ENCODE data around the gene PRSS2.
"Not testable (repeated sequence)": the region's sequence is repeated elsewhere in the genome, so short reads cannot be mapped to it uniquely, and the experiment has no call there.

PRSS2 gene

DNA sequence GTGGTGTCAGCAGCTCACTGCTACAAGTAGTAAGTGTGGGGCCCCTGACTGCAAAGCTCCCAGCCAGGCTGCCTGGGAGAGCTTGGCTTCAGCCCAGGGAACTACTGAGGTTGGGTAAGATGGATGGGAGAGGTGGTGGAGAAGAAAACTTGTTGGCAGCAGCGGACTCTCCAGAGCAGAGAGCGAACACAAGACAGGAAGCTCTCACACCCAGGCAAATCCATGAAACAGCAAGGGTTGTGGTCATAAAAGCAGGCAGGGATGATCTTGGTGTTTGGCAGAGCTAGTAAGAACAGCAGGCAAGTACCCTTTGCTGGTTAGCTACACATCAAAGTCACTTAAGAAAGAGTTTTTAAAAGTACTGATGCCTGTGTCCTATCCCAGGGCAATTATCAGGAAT lies 9.2 kb upstream of the PRSS2 start:
- not testable (repeated sequence) for H3K4me1 ChIP-seq (ENCODE audit: insufficient read depth, low read length)

DNA sequence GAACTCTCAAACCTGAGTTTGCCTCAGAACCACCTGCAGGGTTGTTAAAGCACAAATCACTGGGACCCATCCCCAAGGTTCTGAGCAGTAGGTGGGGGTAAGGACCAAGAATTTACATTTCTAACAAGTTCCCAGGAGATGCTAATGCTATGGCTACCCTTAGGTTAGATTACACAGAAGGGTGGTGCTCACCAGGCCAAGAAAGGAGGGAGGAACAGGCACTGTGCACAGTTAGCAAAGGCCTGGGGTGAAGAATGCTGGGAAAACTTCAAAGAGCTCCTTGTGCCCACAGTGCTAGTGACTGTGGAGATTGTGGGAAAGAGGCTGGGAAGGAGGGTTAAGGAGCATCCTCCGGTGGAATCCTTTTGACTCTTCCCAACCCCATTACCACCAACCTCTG lies 8.7 kb upstream of the PRSS2 start:
- Histone ChIP-seq H3K4me1 (ENCODE audit: insufficient read depth, low read length) (no peaks in the 10 kb centered on the region), H3K9ac (ENCODE audit: low read depth, low read length) (no peak overlapping the region), H3K27ac (ENCODE audit: low read length) (no peak overlapping the region), H3K4me3 (ENCODE audit: low read length) (no peak overlapping the region), H3K9me3 (ENCODE audit: insufficient read depth, low read depth, low read length) (no peaks in the 10 kb centered on the region), H3K27me3 (ENCODE audit: insufficient read depth, low read length) (no peaks in the 10 kb centered on the region; the same call in 1 of the 2 replicates), H3K36me3 (ENCODE audit: insufficient read depth, low read depth, low read length) (no peaks in the 10 kb centered on the region)

More for the DNA sequence above, 9.2 kb upstream of the PRSS2 start:
- H3K27me3 ChIP-seq (ENCODE audit: insufficient read depth, low read length); H3K4me3 ChIP-seq (ENCODE audit: low read length); H3K9me3 ChIP-seq (ENCODE audit: insufficient read depth, low read depth, low read length); H3K36me3 ChIP-seq (ENCODE audit: insufficient read depth, low read depth, low read length); H3K9ac ChIP-seq (ENCODE audit: low read depth, low read length); H3K27ac ChIP-seq (ENCODE audit: low read length): not testable (repeated sequence)

DNA sequence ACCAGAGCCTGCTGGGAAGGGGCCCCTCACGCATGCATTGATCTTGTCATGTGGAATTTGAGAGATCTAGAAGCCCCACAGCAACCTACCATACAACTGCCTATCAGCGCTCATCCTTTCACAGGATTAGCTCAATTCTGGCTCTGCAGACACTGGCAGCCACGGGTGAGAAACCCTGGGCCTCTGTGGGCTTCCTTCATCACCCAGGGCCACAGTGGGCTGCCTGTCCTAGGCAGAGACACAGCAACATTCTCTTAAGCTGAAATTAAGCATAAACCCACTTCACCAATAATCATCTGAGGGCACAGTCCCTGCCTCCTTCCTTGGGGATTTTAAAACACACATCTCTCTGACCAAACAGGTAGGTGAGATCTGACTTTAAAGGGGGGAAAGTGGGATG lies 3.3 kb upstream of the PRSS2 start:
- Histone ChIP-seq H3K9ac (ENCODE audit: low read depth, low read length) (no peak overlapping the region), H3K9me3 (ENCODE audit: insufficient read depth, low read depth, low read length) (no peaks in the 10 kb centered on the region), H3K4me3 (ENCODE audit: low read length) (no peak overlapping the region), H3K4me1 (ENCODE audit: insufficient read depth, low read length) (no peaks in the 10 kb centered on the region), H3K36me3 (ENCODE audit: insufficient read depth, low read depth, low read length) (no peaks in the 10 kb centered on the region), H3K27me3 (ENCODE audit: insufficient read depth, low read length) (no peaks in the 10 kb centered on the region; the same call in 1 of the 2 replicates), H3K27ac (ENCODE audit: low read length) (no peak overlapping the region)

DNA sequence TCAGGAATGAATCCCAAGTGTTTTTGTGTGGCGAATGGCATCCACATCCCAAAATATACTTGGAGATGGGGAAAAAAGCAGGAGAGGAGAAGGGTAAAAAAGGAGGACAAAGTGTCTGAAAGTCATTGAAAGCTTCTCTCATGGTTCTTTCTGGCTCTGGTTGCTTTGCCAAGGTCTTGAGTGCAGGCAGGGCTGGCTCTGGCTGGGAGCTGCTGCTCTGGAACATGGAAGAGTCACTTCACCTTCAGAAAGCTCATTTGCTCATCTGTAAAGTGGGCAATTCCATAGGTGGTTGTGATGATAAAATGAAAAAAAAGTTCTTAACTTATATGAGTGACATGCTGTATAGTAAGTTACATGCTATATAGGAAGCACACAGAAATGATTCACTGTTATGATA lies 2.9 kb upstream of the PRSS2 start:
- H3K4me1 ChIP-seq (ENCODE audit: insufficient read depth, low read length) = no peaks in the 10 kb centered on the region
- H3K27me3 ChIP-seq (ENCODE audit: insufficient read depth, low read length) = no peaks in the 10 kb centered on the region; the same call in 1 of the 2 replicates
- H3K9ac ChIP-seq (ENCODE audit: low read depth, low read length) = no peak overlapping the region
- no peaks in the 10 kb centered on the region for H3K36me3 ChIP-seq (ENCODE audit: insufficient read depth, low read depth, low read length)
- H3K4me3 ChIP-seq (ENCODE audit: low read length) = no peak overlapping the region
- no peaks in the 10 kb centered on the region for H3K9me3 ChIP-seq (ENCODE audit: insufficient read depth, low read depth, low read length)
- no peak overlapping the region for H3K27ac ChIP-seq (ENCODE audit: low read length)

DNA sequence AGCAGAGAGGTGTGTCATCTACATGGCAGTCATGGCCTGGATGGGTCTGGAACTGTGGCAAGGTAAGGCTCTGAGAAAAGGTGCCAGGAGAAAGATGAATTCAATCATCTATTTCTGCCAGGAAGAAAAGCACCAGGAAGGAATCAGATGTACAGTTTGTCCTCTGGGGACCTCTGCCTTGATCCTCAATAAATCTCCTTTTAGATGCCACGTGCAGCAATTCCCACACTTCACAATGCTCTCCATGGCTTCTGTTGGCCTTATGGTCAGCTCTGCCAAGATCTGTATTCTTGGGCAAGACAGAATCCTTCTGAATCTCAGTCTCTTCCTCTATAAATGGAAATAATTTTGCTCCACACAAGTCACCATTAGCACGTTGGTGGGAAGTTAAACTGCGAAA lies 1.9 kb upstream of the PRSS2 start:
- H3K27me3 ChIP-seq (ENCODE audit: insufficient read depth, low read length); H3K36me3 ChIP-seq (ENCODE audit: insufficient read depth, low read depth, low read length); H3K4me1 ChIP-seq (ENCODE audit: insufficient read depth, low read length); H3K9ac ChIP-seq (ENCODE audit: low read depth, low read length); H3K9me3 ChIP-seq (ENCODE audit: insufficient read depth, low read depth, low read length); H3K4me3 ChIP-seq (ENCODE audit: low read length); H3K27ac ChIP-seq (ENCODE audit: low read length): not testable (repeated sequence)

DNA sequence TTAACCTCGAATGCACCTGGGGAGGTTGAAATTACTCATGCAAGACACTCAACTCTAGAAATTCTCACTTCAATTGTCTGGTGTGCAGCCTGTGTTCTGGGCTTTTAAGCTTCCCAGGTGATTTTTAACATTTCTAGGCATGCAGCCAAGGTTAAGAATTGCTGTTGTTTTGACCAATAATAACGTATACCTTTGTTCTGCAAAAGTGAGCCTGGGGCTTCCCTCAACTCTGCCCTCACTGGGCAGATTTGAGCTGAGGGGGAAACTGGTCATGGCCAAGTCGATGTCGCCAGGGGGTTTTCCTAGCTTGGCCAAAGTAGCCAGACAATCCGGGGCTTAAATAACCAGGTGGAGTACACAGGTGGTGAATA lies 568 bp downstream of the PRSS2 start:
- no peaks in the 10 kb centered on the region; the same call in 1 of the 2 replicates for H3K9me3 ChIP-seq (ENCODE audit: insufficient read depth, low read depth, low read length)
- H3K36me3 ChIP-seq (ENCODE audit: insufficient read depth, low read depth, low read length) = no peaks in the 10 kb centered on the region
- no peaks in the 10 kb centered on the region for H3K27me3 ChIP-seq (ENCODE audit: insufficient read depth, low read length)
- H3K27ac ChIP-seq (ENCODE audit: low read length) = no peak overlapping the region
- H3K4me1 ChIP-seq (ENCODE audit: insufficient read depth, low read length) = no peaks in the 10 kb centered on the region
- no peak overlapping the region for H3K4me3 ChIP-seq (ENCODE audit: low read length)
- no peak overlapping the region for H3K9ac ChIP-seq (ENCODE audit: low read depth, low read length)

DNA sequence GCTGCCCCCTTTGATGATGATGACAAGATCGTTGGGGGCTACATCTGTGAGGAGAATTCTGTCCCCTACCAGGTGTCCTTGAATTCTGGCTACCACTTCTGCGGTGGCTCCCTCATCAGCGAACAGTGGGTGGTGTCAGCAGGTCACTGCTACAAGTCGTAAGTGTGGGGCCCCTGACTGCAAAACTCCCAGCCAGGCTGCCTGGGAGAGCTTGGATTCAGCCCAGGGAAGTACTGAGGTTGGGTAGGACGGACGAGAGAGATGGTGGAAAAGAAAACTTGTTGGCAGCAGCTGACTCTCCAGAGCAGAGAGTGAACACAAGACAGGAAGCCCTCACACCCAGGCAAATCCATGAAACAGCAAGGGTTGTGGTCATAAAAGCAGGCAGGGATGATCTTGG lies 1.3 kb downstream of the PRSS2 start:
- Histone ChIP-seq H3K36me3 (ENCODE audit: insufficient read depth, low read depth, low read length) (no peaks in the 10 kb centered on the region), H3K27ac (ENCODE audit: low read length) (no peak overlapping the region), H3K4me3 (ENCODE audit: low read length) (no peak overlapping the region), H3K4me1 (ENCODE audit: insufficient read depth, low read length) (no peaks in the 10 kb centered on the region), H3K27me3 (ENCODE audit: insufficient read depth, low read length) (no peaks in the 10 kb centered on the region), H3K9ac (ENCODE audit: low read depth, low read length) (no peak overlapping the region), H3K9me3 (ENCODE audit: insufficient read depth, low read depth, low read length) (no peaks in the 10 kb centered on the region; the same call in 1 of the 2 replicates)

DNA sequence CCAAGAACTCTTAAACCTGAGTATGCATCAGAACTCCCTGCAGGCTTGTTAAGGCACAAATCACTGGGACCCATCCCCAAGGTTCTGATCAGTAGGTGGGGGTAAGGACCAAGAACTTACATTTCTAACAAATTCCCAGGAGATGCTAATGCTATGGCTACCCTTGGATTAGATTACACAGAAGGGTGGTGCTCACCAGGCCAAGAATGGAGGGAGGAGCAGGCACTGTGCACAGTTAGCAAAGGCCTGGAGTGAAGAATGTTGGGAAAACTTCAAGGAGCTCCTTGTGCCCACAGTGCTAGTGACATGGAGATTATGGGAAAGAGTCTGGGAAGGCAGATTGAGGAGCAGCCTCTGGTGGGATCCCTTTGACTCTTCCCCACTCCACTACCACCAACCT lies 1.9 kb downstream of the PRSS2 start:
- no peaks in the 10 kb centered on the region for H3K27me3 ChIP-seq (ENCODE audit: insufficient read depth, low read length)
- no peak overlapping the region for H3K27ac ChIP-seq (ENCODE audit: low read length)

DNA sequence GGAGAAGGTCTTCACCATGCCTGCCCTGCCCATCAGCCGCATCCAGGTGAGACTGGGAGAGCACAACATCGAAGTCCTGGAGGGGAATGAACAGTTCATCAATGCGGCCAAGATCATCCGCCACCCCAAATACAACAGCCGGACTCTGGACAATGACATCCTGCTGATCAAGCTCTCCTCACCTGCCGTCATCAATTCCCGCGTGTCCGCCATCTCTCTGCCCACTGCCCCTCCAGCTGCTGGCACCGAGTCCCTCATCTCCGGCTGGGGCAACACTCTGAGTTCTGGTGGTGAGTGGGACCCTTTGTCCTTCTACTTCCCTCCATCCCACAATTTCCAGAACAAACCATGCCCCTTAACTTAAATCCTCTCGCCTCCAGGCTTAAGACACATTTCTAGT lies 2.5 kb downstream of the PRSS2 start:
- no peaks in the 10 kb centered on the region for H3K4me1 ChIP-seq (ENCODE audit: insufficient read depth, low read length)
- H3K36me3 ChIP-seq (ENCODE audit: insufficient read depth, low read depth, low read length) = no peaks in the 10 kb centered on the region
- no peak overlapping the region for H3K27ac ChIP-seq (ENCODE audit: low read length)
- no peak overlapping the region for H3K9ac ChIP-seq (ENCODE audit: low read depth, low read length)
- no peaks in the 10 kb centered on the region for H3K27me3 ChIP-seq (ENCODE audit: insufficient read depth, low read length)
- H3K9me3 ChIP-seq (ENCODE audit: insufficient read depth, low read depth, low read length) = no peaks in the 10 kb centered on the region; the same call in 1 of the 2 replicates
- no peak overlapping the region for H3K4me3 ChIP-seq (ENCODE audit: low read length)

More for the DNA sequence above, 1.9 kb downstream of the PRSS2 start:
- Histone ChIP-seq H3K9me3 (ENCODE audit: insufficient read depth, low read depth, low read length) (no peaks in the 10 kb centered on the region; the same call in 1 of the 2 replicates), H3K9ac (ENCODE audit: low read depth, low read length) (no peak overlapping the region), H3K4me1 (ENCODE audit: insufficient read depth, low read length) (no peaks in the 10 kb centered on the region), H3K36me3 (ENCODE audit: insufficient read depth, low read depth, low read length) (no peaks in the 10 kb centered on the region), H3K4me3 (ENCODE audit: low read length) (no peak overlapping the region)

DNA sequence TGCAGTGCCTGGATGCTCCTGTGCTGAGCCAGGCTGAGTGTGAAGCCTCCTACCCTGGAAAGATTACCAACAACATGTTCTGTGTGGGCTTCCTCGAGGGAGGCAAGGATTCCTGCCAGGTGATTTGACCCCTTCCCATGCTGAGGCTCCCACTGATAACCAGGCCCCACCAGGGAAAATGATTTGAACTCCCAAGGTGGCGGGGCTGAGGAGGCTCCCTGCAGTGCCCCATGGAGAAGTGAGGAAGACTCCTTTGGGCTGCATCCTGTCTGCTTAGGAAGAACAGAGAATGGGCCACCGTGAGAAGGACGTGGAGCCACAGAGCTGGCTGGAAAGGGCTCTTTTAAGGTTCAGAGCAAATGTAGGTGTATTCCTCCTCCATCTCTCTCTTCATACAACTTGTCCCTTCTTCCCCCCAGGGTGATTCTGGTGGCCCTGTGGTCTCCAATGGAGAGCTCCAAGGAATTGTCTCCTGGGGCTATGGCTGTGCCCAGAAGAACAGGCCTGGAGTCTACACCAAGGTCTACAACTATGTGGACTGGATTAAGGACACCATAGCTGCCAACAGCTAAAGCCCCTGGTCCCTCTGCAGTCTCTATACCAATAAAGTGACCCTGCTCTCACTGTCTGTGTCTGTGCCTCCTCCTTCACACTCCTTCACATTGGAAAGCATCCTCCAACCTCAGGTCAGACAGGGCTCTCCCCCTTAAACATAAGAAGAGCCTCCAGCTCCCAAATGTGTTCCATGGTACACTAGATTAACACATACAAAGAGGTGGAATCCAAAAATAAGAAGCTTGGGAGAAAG lies 3.4 kb downstream of the PRSS2 start:
- Histone ChIP-seq H3K27ac (ENCODE audit: low read length) (no peak overlapping the region), H3K4me1 (ENCODE audit: insufficient read depth, low read length) (no peaks in the 10 kb centered on the region), H3K27me3 (ENCODE audit: insufficient read depth, low read length) (no peaks in the 10 kb centered on the region), H3K4me3 (ENCODE audit: low read length) (no peak overlapping the region), H3K36me3 (ENCODE audit: insufficient read depth, low read depth, low read length) (no peaks in the 10 kb centered on the region), H3K9me3 (ENCODE audit: insufficient read depth, low read depth, low read length) (no peaks in the 10 kb centered on the region; the same call in 1 of the 2 replicates), H3K9ac (ENCODE audit: low read depth, low read length) (no peak overlapping the region)

DNA sequence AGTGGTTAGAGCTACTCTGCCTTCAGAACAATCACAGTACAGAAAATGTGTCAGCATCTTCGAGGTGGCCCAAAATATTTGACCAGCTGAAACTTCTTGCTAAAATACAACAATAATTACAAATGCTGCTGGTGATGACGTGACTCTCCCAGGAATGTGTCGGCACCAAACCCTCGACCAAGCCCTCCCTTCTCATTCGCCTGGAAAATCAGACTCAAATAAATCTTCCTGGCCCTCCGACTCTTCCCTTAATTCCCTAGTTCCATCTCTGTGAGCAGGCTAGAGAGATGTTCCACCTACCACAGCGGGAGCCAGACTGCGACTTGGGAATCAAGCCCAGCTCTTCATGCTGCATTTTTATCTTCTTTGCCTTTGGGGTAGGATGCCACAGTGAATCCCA lies 4.1 kb downstream of the PRSS2 start:
- no peaks in the 10 kb centered on the region for H3K27me3 ChIP-seq (ENCODE audit: insufficient read depth, low read length)
- no peak overlapping the region for H3K27ac ChIP-seq (ENCODE audit: low read length)
- H3K4me3 ChIP-seq (ENCODE audit: low read length) = no peak overlapping the region
- no peak overlapping the region for H3K9ac ChIP-seq (ENCODE audit: low read depth, low read length)
- H3K4me1 ChIP-seq (ENCODE audit: insufficient read depth, low read length) = no peaks in the 10 kb centered on the region
- no peaks in the 10 kb centered on the region for H3K36me3 ChIP-seq (ENCODE audit: insufficient read depth, low read depth, low read length)
- H3K9me3 ChIP-seq (ENCODE audit: insufficient read depth, low read depth, low read length) = no peaks in the 10 kb centered on the region; the same call in 1 of the 2 replicates

DNA sequence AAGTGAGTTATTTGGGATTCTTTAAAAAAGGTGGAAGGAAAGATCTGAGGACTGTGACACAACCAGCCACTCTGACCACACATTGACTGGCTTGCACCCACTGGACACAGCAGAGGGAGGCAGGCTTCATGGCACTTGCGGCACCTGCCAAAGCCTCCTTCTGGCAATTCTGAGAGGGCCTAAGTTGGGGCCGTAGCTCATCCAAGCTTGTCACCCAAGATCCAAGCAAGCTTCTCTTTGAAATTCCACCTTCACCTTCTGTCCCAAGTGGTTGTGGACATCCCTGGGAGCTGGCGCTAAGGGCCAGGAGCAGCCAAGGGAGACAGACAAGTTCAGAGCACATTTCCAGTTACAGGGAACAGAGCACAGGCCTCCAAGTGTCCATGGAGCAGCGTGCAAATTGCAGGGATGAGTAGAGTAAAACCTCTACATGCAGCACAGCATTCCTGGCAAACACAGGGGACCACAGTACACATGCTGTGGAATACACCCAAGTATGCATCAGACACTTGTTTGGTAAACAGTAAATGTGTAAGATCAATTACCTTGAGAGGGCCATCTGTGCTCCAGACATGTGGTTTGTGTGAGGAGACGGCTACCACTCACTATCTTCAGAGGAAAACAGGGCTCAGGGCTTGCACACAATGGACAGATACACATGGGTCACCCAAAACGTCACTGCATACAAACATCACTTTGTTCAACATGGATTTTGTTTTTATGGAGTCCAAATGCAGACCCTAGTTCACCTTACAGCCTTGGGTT lies 4.8 kb downstream of the PRSS2 start:
- not testable (repeated sequence) for H3K36me3 ChIP-seq (ENCODE audit: insufficient read depth, low read depth, low read length); H3K27me3 ChIP-seq (ENCODE audit: insufficient read depth, low read length); H3K27ac ChIP-seq (ENCODE audit: low read length); H3K4me3 ChIP-seq (ENCODE audit: low read length); H3K9ac ChIP-seq (ENCODE audit: low read depth, low read length); H3K4me1 ChIP-seq (ENCODE audit: insufficient read depth, low read length); H3K9me3 ChIP-seq (ENCODE audit: insufficient read depth, low read depth, low read length)
